Liver (tissue), 3 donors: Measurements from ENCODE around the gene LRRC10B.

Experiments
- CTCF ChIP-seq: fragments of 150-350 bp; IDR thresholded peaks from 2 replicates; pipeline ENCODE4 v1.5.1; 2017; ENCODE audit warnings: improper control_type of control experiment, low read depth, low read length; ENCODE audit not compliant: missing input control
- EGR1 ChIP-seq, 2 donors: IDR thresholded peaks; 2 replicates each; pipeline ENCODE4 v1.6.1; 2016 to 2018; ENCODE audit warnings: antibody characterized with exemption in 2 of 2, low read depth in 2 of 2
- FOXA2 ChIP-seq: IDR thresholded peaks from 2 replicates; pipeline ENCODE4 v1.6.1; 2016; ENCODE audit warnings: antibody characterized with exemption
- HNF4A ChIP-seq, 2 donors: conservative IDR thresholded peaks; 2 replicates each; pipeline ENCODE4 v1.6.1; 2016; ENCODE audit warnings: antibody characterized with exemption in 2 of 2, mild to moderate bottlenecking in 2 of 2
- JUND ChIP-seq, 2 donors: IDR thresholded peaks; 2 replicates each; pipeline ENCODE4 v1.6.1; 2016; ENCODE audit warnings: antibody characterized with exemption in 2 of 2
- ZBTB33 ChIP-seq: IDR thresholded peaks from 2 replicates; pipeline ENCODE4 v1.6.1; 2016; ENCODE audit warnings: antibody characterized with exemption
- donor health status: healthy.
- donor health status: healthy.

GRCh38 chr11:61510166-61510919, 1.8 kb downstream of the LRRC10B start:
- no peak for TF ChIP-seq CTCF
- no peak for TF ChIP-seq JUND (IDR thresholded peaks at IDR 0.05)
- TF ChIP-seq EGR1 (IDR thresholded peaks at IDR 0.05; ENCODE audit: low read depth in 2 of 2): no peak
- TF ChIP-seq HNF4A (conservative IDR thresholded peaks at IDR 0.05): no peak
- no peak for TF ChIP-seq FOXA2
- no peak for TF ChIP-seq ZBTB33
